Nephron progenitor cell (in vitro differentiated cells): Measurements from ENCODE around the gene QRFP.

Experiments used
- DNase-seq: peaks from one replicate; pipeline ENCODE4 v3.0.0; 2021
- H3K27ac Mint-ChIP-seq: 2 replicates; pipeline ENCODE4 v1.8.0; 2021; ENCODE audit warnings: mild to moderate bottlenecking, moderate library complexity, mixed read lengths
- H3K27me3 Mint-ChIP-seq: 2 replicates; pipeline ENCODE4 v1.8.0; 2021; ENCODE audit warnings: mild to moderate bottlenecking, low read depth, mixed read lengths; ENCODE audit not compliant: poor library complexity
- H3K36me3 Mint-ChIP-seq: 2 replicates; pipeline ENCODE4 v1.8.0; 2021; ENCODE audit warnings: low read depth, mixed read lengths
- H3K4me1 Mint-ChIP-seq: 2 replicates; pipeline ENCODE4 v1.8.0; 2021; ENCODE audit warnings: mixed read lengths
- H3K4me3 Mint-ChIP-seq: 2 replicates; pipeline ENCODE4 v1.8.0; 2021; ENCODE audit warnings: mild to moderate bottlenecking, moderate library complexity, mixed read lengths
- H3K9me3 Mint-ChIP-seq: 2 replicates; pipeline ENCODE4 v1.8.0; 2021; ENCODE audit warnings: mild to moderate bottlenecking, moderate library complexity, mixed read lengths
- CTCF ChIP-seq: fragments of 200-600 bp; sonication (generic); IDR thresholded peaks from 2 replicates; pipeline ENCODE4 v1.5.0; 2021; ENCODE audit warnings: antibody characterized with exemption

The QRFP gene

GRCh38 chr9:130925050-130925678 lies 28.6 kb upstream of the QRFP start:
- Mint-ChIP-seq H3K9me3 (no peaks in the 10 kb centered on the region), H3K4me1 (peaks cover 65% of the 10 kb centered on the region), H3K36me3 (no peaks in the 10 kb centered on the region), H3K27me3 (peaks cover 4% of the 10 kb centered on the region), H3K4me3 (no peak overlapping the region), H3K27ac (no peak overlapping the region)
- no peak for DNase-seq
- TF ChIP-seq CTCF, result no peak

GRCh38 chr9:130924448-130924788 lies 27.8 kb upstream of the QRFP start:
- no peak for DNase-seq
- no peak overlapping the region for H3K4me3 Mint-ChIP-seq

GRCh38 chr9:130923611-130924447 lies 27.2 kb upstream of the QRFP start:
- Mint-ChIP-seq H3K4me1 (peaks cover 62% of the 10 kb centered on the region), H3K36me3 (no peaks in the 10 kb centered on the region), H3K4me3 (no peak overlapping the region), H3K27me3 (peaks cover 4% of the 10 kb centered on the region), H3K27ac (no peak overlapping the region), H3K9me3 (no peaks in the 10 kb centered on the region)
- TF ChIP-seq CTCF, result no peak
- no peak for DNase-seq

More at GRCh38 chr9:130924448-130924788, 27.8 kb upstream of the QRFP start:
- no peak for TF ChIP-seq CTCF
- H3K27me3 Mint-ChIP-seq, result peaks cover 4% of the 10 kb centered on the region
- no peaks in the 10 kb centered on the region for H3K9me3 Mint-ChIP-seq
- H3K4me1 Mint-ChIP-seq, result peaks cover 64% of the 10 kb centered on the region
- H3K36me3 Mint-ChIP-seq, result no peaks in the 10 kb centered on the region
- H3K27ac Mint-ChIP-seq, result no peak overlapping the region

- Mint-ChIP-seq H3K27ac (peak overlapping the region; percentile 68), H3K27me3 (peaks cover 4% of the 10 kb centered on the region), H3K36me3 (no peaks in the 10 kb centered on the region), H3K9me3 (no peaks in the 10 kb centered on the region), H3K4me1 (peaks cover 57% of the 10 kb centered on the region), H3K4me3 (peak overlapping the region; percentile 54)
- TF ChIP-seq CTCF, result no peak
- no peak for DNase-seq
Measured at GRCh38 chr9:130922893-130923610, 26.4 kb upstream of the QRFP start.

- Mint-ChIP-seq H3K4me1 (peaks cover 55% of the 10 kb centered on the region), H3K27ac (peak overlapping the region; percentile 90), H3K36me3 (no peaks in the 10 kb centered on the region), H3K4me3 (peak overlapping the region; percentile 54), H3K27me3 (peaks cover 4% of the 10 kb centered on the region), H3K9me3 (no peaks in the 10 kb centered on the region)
- DNase-seq, result no peak
- no peak for TF ChIP-seq CTCF
Measured at GRCh38 chr9:130921989-130922892, 25.6 kb upstream of the QRFP start.
